CD4-positive, alpha-beta T cell treated with Interleukin-17A for 1 hour (primary cell): ENCODE measurements around the gene LIPM.

ENCODE experiments used
- DNase-seq: peaks from one replicate; pipeline ENCODE4 v3.0.0-alpha.2; 2020

LIPM gene

DNA sequence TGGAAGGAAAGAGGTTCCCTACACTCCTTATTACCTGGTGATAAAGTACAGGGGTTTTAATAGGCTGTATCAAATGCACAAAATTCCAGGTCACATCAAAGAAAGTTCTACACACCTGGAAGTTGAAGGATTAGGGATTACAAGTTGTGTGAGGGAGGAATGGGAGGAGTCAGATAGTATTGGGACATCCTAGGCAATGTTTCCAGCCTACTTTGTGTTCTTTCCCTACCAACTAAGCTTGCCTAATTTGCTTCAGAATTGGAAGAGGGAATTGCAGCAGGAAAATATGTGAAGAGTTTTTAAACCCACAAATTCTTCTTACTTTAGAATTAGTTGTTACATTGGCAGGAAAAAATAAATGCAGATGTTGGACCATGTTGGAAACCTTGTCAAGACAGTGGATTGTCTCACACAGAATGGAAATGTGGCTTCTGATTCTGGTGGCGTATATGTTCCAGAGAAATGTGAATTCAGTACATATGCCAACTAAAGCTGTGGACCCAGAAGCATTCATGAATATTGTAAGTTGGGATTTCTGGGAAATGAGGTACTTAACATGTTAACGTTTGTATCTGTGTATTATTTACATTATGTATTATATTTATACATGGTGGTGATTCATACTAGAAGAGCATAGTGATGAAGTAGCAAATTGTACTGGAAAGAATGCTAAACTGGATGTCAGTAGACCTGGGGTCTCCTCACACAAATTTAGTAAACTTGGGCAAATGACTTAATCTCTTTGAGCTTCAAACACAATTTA is at the start of gene LIPM:
TSS of gene LIPM (plus strand) at position 208 of the 763 bp plus-strand sequence. CDS start at position 375, 167 bp downstream.
- DNase-seq, result no peak

DNA sequence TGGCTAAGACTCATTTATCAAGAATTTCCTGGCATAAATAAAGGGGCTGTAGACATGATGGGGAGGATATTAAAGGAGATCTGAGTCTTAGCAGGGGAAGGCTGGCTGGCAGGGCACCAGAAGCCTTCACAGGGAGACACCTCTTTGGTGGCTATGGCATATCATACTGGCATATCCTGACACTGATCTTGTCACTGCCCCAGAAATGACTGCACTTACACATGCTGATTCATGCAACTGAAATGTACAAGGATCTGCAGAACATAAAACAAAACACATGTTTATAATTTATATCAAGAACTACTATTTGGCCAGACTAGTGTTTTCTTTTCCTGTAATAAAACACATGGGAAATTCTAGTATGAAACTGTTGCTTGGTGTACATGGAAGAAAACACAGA is 48.2 kb upstream of the LIPM start:
- DNase-seq, result no peak

DNA sequence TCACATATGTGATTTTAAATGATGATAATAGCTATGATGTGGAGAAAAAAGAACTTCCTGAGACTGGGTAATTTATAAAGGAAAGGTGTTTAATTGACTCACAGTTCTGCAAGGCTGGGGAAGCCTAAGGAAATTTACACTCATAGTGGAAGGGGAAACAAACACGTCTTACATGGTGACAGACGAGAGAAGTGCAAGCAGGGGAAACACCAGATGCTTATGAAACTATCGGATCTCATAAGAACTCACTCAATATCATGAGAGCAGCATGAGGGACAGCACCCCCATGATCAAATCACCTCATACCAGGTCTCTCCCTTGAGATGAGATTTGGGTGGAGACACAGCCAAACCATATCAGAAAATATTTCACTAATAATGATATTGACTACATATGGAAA is 46.8 kb upstream of the LIPM start:
- DNase-seq, result no peak

- no peak for DNase-seq
Measured at GRCh38 chr10:88756660-88757059, 45.9 kb upstream of the LIPM start.

- DNase-seq, result peak; percentile 27
Measured at GRCh38 chr10:88759366-88760101, 43.0 kb upstream of the LIPM start, which contains the start of gene LIPN. Gene LIPN (plus strand): TSS chr10:88760020. CDS start chr10:88761406, 1,386 bp downstream.

DNA sequence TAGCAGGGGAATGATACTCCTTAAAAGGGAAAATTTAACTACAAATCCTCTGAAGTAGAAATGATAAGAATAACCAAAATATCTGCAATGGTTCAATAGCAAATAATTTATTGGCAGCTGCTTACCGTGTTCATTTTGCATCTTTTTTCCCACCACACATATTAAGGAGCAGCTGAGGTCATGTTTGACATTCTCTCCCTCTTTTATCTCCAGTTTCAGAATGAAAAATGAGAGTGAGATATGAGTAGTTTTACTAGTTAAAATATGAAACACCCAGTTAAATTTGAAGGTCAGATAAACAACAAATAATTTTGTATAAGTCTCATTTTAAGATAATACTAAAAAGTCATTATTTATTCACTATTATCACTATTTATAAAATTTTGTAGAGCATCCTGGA is 39.6 kb upstream of the LIPM start:
- DNase-seq, result no peak

- DNase-seq, result no peak
Measured at GRCh38 chr10:88763441-88763840, 39.1 kb upstream of the LIPM start.

GRCh38 chr10:88764110-88764509 is 38.4 kb upstream of the LIPM start:
- no peak for DNase-seq

DNA sequence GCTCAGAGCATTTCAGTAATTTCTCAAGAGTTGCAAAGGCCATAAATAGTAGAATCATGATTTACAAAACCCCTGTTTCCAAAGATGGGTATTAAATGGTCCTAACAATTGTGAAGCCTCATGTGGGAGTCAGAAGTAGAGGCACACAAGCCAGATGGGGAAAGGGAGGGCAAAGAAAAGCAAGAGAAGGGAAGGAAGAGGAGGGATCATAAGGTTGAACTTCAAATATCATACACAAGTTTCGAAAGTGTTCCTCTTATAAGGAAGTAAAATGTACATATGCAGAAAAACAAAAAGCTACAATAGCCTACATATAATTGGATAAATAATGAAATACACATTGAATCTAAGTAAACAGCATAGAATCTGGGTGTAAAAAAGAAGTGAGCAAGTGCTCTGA is 36.7 kb upstream of the LIPM start:
- no peak for DNase-seq

- no peak for DNase-seq
Measured at GRCh38 chr10:88769384-88769783, 33.1 kb upstream of the LIPM start.

DNA sequence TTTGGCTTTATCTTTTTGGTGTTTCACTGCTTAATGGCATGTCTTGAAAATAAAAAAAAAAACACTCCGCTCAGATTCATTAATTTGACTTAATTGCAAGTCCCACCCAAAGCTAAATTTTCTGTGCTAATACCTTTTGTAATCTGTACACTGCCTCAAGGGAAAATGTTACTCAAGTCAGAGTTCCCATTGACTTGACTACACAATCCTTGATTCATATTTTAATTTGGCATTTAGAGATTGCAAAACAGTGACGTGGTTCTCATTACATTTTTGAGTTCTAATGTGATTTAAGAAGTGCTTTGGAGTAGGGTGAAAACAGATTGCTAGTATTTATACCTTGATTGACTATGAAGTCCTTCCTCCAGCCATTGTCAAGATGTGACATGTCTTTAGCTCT is 21.3 kb upstream of the LIPM start:
- DNase-seq, result no peak

- no peak for DNase-seq
Measured at GRCh38 chr10:88782222-88782621, 20.3 kb upstream of the LIPM start.

DNA sequence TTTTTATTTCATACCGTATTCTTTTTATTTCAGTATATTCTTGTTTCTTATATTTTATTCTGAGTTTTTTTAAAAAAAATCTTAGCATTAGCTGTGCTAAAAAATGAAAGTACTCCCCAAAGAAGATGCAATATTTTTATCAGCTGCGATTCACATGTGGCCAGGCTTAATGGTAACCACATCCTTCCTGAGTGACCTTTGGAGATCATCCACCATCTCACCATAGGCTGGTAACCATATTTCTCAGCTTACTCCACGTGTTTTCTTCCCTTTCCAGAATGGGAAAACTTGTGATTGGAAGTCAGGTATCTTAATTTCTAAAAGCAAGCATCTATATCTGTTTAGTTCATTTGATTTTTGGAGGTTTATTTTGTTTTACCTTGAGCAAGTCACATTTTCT is 18.8 kb upstream of the LIPM start:
- no peak for DNase-seq

GRCh38 chr10:88786032-88786770 is 16.3 kb upstream of the LIPM start:
- DNase-seq, result no peak

- no peak for DNase-seq
Measured at GRCh38 chr10:88787463-88787862, 15.1 kb upstream of the LIPM start.

DNA sequence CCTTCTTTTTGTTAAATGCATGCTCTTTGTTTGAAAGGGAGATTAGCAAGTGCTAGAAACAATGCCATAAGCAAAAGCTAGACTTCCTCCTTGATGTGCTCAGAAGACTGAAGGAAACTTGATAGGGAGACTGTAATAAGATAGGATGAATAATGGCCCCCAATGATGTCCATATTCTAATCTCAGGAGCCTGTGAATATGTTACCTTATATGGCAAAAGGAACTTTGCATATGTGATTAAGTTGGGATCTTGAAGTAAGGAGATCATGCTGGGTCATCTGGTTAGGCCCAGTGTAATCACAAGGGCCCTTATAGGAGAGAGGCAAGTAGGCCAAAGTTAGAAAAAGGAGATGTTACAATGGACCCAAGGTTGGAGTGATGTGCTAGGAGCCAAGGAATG is 13.6 kb upstream of the LIPM start:
- DNase-seq, result no peak

- no peak for DNase-seq
Measured at GRCh38 chr10:88791924-88792323, 10.6 kb upstream of the LIPM start.

DNA sequence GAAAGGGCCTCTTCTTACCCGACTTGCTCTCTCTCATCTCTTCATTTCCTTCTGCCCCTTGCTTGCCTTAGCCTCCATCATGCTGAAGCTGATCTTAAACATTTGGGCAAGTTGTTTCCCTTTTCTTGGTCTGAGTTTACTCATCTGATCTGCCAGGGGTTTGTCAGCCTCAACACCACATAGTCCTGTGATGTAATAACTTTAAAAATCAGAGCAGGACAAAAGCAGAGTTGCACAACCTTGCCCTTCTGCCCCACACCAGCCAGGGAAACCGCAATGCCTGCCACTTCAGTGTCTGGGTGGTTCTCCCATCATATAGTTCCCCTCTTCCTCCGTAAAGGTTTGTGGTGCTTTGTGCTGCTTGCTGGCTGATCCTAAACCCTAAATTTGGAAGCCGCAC is 9.9 kb upstream of the LIPM start:
- peak; percentile 35 for DNase-seq

DNA sequence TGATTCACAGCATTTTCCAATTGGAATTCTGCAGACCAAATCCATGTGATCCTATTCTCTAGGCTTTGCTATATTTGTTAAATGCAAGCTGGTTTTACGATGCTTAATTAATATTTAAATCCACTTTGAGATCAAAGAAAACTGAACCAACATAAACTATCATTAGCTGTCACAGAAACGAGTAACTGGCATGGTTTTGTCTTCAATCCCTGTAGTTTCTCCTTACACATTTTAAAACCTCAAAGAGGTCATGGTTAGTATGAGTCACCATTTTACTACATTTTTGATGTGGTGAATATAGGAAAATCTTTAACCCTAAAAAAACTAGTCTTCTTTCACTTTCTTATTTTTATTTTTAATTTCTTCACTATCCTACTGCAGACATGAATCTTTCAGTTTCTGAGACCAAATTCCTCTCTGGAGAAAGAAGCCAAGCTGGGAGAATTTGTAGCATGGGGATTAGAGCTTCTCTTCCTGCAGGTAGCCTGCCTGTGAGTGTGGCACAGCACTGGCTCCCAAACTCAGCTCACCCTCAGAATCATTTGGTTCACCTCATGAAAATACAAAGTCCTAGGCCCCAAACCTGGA is 8.7 kb upstream of the LIPM start:
- DNase-seq, result peak; percentile 21

DNA sequence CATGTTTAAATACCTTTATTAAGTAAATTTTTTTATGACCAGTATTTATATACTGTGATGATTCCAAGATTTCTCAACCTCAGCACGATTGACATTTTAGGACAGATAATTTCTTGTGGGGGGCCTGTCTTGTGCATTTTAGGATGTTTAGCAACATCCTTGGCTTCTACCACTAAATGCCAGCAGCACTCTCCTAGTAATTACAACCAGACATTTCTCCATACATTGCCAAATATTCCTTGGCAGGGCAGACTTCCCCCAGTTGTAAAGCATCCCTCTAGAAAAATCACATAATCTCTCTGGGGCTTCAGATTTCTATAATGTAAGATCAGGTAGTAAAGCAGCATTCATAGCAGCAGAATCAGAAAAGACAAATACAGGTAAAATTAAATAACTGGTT is 7.8 kb upstream of the LIPM start:
- DNase-seq, result no peak

DNA sequence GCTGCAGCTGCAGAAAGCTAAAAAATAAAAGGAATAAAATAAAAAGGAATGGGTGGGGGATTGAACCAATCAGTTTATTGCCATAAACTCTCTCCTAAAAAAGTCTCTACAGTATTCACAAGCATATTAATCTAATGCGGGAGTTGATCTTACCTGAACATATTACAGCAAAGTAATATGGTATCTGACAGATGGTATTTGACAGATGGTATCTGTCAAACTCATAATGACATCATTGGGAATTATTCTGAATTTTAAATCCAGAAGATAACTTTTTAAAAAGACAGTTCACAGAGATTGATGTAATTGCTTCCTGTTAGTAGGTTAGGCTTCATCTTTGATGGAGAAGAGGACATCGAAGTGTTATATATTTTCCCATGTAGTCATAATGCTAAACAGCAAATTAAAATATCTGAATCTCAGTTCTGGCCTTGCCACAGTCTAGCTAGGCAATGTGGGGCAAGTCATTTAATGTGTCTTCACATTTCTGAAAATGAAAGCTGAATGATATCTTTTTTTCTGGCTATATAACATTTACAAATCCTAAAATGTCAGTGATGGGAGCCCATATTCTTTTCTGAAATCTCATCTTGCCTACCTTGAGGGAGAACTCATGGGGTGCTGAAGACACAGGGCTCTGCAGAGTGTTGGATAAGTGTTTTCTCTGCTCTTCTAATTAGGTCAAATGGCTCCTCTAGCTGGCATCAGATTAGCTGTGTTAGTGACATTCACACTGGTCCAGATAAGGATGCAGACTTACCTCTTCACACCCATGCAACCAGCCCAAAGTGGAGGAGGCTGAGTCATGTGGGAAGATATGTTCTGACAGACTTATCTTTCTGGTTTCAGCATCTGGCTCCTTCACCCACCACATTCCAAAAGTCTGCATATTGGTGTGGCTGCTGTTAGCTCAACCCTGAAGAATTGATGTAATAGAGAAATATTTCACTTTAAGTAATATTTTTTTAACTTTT is 2.1 kb upstream of the LIPM start:
- DNase-seq, result no peak

GRCh38 chr10:88803641-88804040 is 1.1 kb downstream of the LIPM start:
- no peak for DNase-seq
